Measurements from ENCODE around the gene SPINDOC. TPM values are rescaled to one million over a fixed set of nuclear protein-coding genes. Genes with fewer than 3 reads are reported as not detected.

SPINDOC gene
- total RNA-seq, 1 experiment from 2014 or later = 71.2 TPM

DNA sequence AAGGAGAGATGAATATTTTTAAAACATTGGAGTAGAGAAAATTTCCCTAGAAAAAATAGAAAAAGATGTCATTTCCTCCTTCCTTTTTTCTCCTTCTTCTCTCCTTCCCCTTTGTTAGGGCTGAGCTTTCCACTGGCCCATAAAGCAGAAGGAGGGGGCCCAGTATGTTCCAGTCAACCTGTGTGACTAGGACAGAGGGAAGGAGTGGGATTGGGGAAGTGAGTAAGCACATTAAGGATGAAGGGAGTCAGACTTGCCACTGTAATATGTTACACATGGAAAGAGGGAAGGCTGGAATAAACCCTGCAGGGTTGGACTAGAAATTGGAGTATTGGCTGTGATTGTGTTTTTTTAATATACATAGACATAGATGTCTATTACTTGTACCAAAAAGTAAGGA, 20.1 kb upstream of the SPINDOC start:
- ChIA-PET POLR2A (no interaction called here), CTCF (no interaction called here)
- Mint-ChIP-seq H3K27me3 (ENCODE audit: insufficient read depth, unreplicated experiment) (no peaks in the 10 kb centered on the region), H3K4me3 (ENCODE audit: unreplicated experiment) (no peak overlapping the region), H3K4me1 (ENCODE audit: low read depth, unreplicated experiment) (no peaks in the 10 kb centered on the region), H3K9me3 (ENCODE audit: unreplicated experiment) (peaks cover 11% of the 10 kb centered on the region), H3K36me3 (ENCODE audit: insufficient read depth, unreplicated experiment) (no peaks in the 10 kb centered on the region), H3K27ac (ENCODE audit: unreplicated experiment) (no peak overlapping the region)
- TF ChIP-seq, protein P1, sequence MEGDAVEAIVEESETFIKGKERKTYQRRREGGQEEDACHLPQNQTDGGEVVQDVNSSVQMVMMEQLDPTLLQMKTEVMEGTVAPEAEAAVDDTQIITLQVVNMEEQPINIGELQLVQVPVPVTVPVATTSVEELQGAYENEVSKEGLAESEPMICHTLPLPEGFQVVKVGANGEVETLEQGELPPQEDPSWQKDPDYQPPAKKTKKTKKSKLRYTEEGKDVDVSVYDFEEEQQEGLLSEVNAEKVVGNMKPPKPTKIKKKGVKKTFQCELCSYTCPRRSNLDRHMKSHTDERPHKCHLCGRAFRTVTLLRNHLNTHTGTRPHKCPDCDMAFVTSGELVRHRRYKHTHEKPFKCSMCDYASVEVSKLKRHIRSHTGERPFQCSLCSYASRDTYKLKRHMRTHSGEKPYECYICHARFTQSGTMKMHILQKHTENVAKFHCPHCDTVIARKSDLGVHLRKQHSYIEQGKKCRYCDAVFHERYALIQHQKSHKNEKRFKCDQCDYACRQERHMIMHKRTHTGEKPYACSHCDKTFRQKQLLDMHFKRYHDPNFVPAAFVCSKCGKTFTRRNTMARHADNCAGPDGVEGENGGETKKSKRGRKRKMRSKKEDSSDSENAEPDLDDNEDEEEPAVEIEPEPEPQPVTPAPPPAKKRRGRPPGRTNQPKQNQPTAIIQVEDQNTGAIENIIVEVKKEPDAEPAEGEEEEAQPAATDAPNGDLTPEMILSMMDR (IDR thresholded peaks at IDR 0.05; ENCODE audit: insufficient read depth in 1 of 2, low read depth in 1 of 2, low read length in 1 of 2, severe bottlenecking in 1 of 2, unreplicated experiment in 1 of 2) = no peak
- Histone ChIP-seq H3K9me3 (peaks cover 17% of the 10 kb centered on the region), H3K27me3 (replicated peaks; ENCODE audit: control insufficient read depth, insufficient read depth, low read length) (no peaks in the 10 kb centered on the region), H3K4me3 (ENCODE audit: low read depth, low read length) (no peak overlapping the region), H3K4me1 (no peaks in the 10 kb centered on the region), H3K36me3 (ENCODE audit: control insufficient read depth, insufficient read depth, low read length) (no peaks in the 10 kb centered on the region)
- no peak for DNase-seq
- intact Hi-C loops (cut with micrococcal nuclease; ENCODE audit: unreplicated experiment) = no loop called here
- no TSS peak for BruUV-seq (replicated peaks)

- TF ChIP-seq, protein P1 (IDR thresholded peaks at IDR 0.05; ENCODE audit: insufficient read depth in 1 of 2, low read depth in 1 of 2, low read length in 1 of 2, severe bottlenecking in 1 of 2, unreplicated experiment in 1 of 2) = no peak
- Mint-ChIP-seq H3K27ac (ENCODE audit: unreplicated experiment) (no peak overlapping the region), H3K9me3 (ENCODE audit: unreplicated experiment) (peaks cover 11% of the 10 kb centered on the region), H3K4me1 (ENCODE audit: low read depth, unreplicated experiment) (no peaks in the 10 kb centered on the region), H3K4me3 (ENCODE audit: unreplicated experiment) (no peak overlapping the region), H3K36me3 (ENCODE audit: insufficient read depth, unreplicated experiment) (no peaks in the 10 kb centered on the region), H3K27me3 (ENCODE audit: insufficient read depth, unreplicated experiment) (no peaks in the 10 kb centered on the region)
- Histone ChIP-seq H3K9me3 (peaks cover 17% of the 10 kb centered on the region), H3K27me3 (replicated peaks; ENCODE audit: control insufficient read depth, insufficient read depth, low read length) (no peaks in the 10 kb centered on the region), H3K4me3 (ENCODE audit: low read depth, low read length) (no peak overlapping the region), H3K36me3 (ENCODE audit: control insufficient read depth, insufficient read depth, low read length) (no peaks in the 10 kb centered on the region), H3K4me1 (no peaks in the 10 kb centered on the region)
- intact Hi-C loops (cut with micrococcal nuclease; ENCODE audit: unreplicated experiment) = no loop called here
- POLR2A ChIA-PET = no interaction called here
- DNase-seq = no peak
- CTCF ChIA-PET = no interaction called here
- BruUV-seq (replicated peaks) = no TSS peak
Measured at GRCh38 chr11:63795066-63795465, 18.2 kb upstream of the SPINDOC start.

DNA sequence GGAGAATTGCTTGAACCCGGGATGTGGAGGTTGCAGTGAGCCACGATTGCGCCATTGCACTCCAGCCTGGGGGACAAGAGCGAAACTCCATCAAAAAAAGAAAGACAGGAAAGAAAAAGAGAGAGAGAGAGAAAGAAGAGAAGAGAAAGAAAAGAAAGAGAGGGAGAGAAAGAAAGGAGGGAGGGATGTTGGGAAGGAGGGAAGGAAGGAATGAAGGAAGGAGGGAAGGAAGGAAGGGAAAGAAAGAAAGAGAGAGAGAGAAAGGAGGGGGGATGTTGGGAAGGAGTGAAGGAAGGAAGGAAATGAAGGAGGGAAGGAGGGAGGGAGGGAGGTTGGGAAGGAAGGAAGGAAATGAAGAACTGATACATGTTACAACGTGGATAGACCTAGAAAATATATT, 12.3 kb upstream of the SPINDOC start:
- intact Hi-C loops (cut with micrococcal nuclease; ENCODE audit: unreplicated experiment) = no loop called here
- no peak for DNase-seq
- Histone ChIP-seq H3K36me3 (ENCODE audit: control insufficient read depth, insufficient read depth, low read length) (no peaks in the 10 kb centered on the region), H3K9me3 (no peaks in the 10 kb centered on the region), H3K4me1 (peaks cover 7% of the 10 kb centered on the region; the same call in 1 of the 2 replicates), H3K4me3 (ENCODE audit: low read depth, low read length) (no peak overlapping the region), H3K27me3 (replicated peaks; ENCODE audit: control insufficient read depth, insufficient read depth, low read length) (no peaks in the 10 kb centered on the region)
- H3K9me3 Mint-ChIP-seq (ENCODE audit: unreplicated experiment) = no peaks in the 10 kb centered on the region
- peaks cover 5% of the 10 kb centered on the region for H3K4me1 Mint-ChIP-seq (ENCODE audit: low read depth, unreplicated experiment)
- ChIA-PET CTCF (no interaction called here), POLR2A (no interaction called here)
- no TSS peak for BruUV-seq (replicated peaks)
- TF ChIP-seq, protein P1 (IDR thresholded peaks at IDR 0.05; ENCODE audit: insufficient read depth in 1 of 2, low read depth in 1 of 2, low read length in 1 of 2, severe bottlenecking in 1 of 2, unreplicated experiment in 1 of 2) = no peak
- H3K36me3 Mint-ChIP-seq (ENCODE audit: insufficient read depth, unreplicated experiment) = no peaks in the 10 kb centered on the region
- H3K4me3 Mint-ChIP-seq (ENCODE audit: unreplicated experiment) = no peak overlapping the region
- no peak overlapping the region for H3K27ac Mint-ChIP-seq (ENCODE audit: unreplicated experiment)
- H3K27me3 Mint-ChIP-seq (ENCODE audit: insufficient read depth, unreplicated experiment) = no peaks in the 10 kb centered on the region
